ENCODE data around the gene C4A.
"Not testable (repeated sequence)": the region's sequence is repeated elsewhere in the genome, so short reads cannot be mapped to it uniquely, and the experiment has no call there.

GRCh38 chr6:32005991-32006529, 24.2 kb downstream of the C4A start:
- TF ChIP-seq, protein P1, sequence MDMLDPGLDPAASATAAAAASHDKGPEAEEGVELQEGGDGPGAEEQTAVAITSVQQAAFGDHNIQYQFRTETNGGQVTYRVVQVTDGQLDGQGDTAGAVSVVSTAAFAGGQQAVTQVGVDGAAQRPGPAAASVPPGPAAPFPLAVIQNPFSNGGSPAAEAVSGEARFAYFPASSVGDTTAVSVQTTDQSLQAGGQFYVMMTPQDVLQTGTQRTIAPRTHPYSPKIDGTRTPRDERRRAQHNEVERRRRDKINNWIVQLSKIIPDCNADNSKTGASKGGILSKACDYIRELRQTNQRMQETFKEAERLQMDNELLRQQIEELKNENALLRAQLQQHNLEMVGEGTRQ (IDR thresholded peaks at IDR 0.05; ENCODE audit: low read depth, low read length), result not testable (repeated sequence)
- TF ChIP-seq CTCF (conservative IDR thresholded peaks at IDR 0.05; ENCODE audit: low read depth, low read length), result not testable (repeated sequence)
